Activated CD4-positive, CD25-positive, alpha-beta regulatory T cell (primary cell): ENCODE measurements around the gene GTPBP8.

ENCODE experiments used
- DNase-seq, 4 experiments: peaks; one replicate each; lab custom pipeline; 2025; lab: John Stamatoyannopoulos, UW

GTPBP8 gene

GRCh38 chr3:112990672-112991602 is at the start of gene GTPBP8:
GTPBP8 (plus strand) TSS chr3:112990984; CDS start chr3:112991000, 16 bp downstream.
- peak; percentile 57 to 66 (median 62) for DNase-seq

GRCh38 chr3:112948346-112948838 is 42.4 kb upstream of the GTPBP8 start:
- DNase-seq: no peak

- DNase-seq: no peak
Measured at GRCh38 chr3:112956351-112956750, 34.4 kb upstream of the GTPBP8 start.

- no peak for DNase-seq
Measured at GRCh38 chr3:112958811-112959560, 31.8 kb upstream of the GTPBP8 start.

GRCh38 chr3:112963683-112964082 is 27.1 kb upstream of the GTPBP8 start:
- DNase-seq: no peak

GRCh38 chr3:112965656-112966055 is 25.1 kb upstream of the GTPBP8 start:
- no peak for DNase-seq

- no peak for DNase-seq
Measured at GRCh38 chr3:112966633-112967032, 24.2 kb upstream of the GTPBP8 start.

- DNase-seq: no peak
Measured at GRCh38 chr3:112967425-112967824, 23.4 kb upstream of the GTPBP8 start.

- no peak for DNase-seq
Measured at GRCh38 chr3:112967828-112968227, 23.0 kb upstream of the GTPBP8 start.

- DNase-seq: no peak
Measured at GRCh38 chr3:112972158-112972557, 18.6 kb upstream of the GTPBP8 start.

- DNase-seq: no peak
Measured at GRCh38 chr3:112973325-112974177, 17.2 kb upstream of the GTPBP8 start.

GRCh38 chr3:112974178-112974517 is 16.6 kb upstream of the GTPBP8 start:
- no peak for DNase-seq

- no peak for DNase-seq
Measured at GRCh38 chr3:112974894-112975293, 15.9 kb upstream of the GTPBP8 start, which contains the start of gene CD200R1. CD200R1 (minus strand) TSS chr3:112975103; CDS start chr3:112974857, 246 bp downstream.

- DNase-seq: no peak
Measured at GRCh38 chr3:112976001-112976400, 14.8 kb upstream of the GTPBP8 start.

- DNase-seq: no peak
Measured at GRCh38 chr3:112976953-112977352, 13.8 kb upstream of the GTPBP8 start.

GRCh38 chr3:112979244-112979832 is 11.4 kb upstream of the GTPBP8 start:
- DNase-seq: no peak

GRCh38 chr3:112980080-112980479 is 10.7 kb upstream of the GTPBP8 start:
- DNase-seq: no peak

- DNase-seq: no peak
Measured at GRCh38 chr3:112982710-112983109, 8.1 kb upstream of the GTPBP8 start.

- no peak for DNase-seq
Measured at GRCh38 chr3:112984485-112984884, 6.3 kb upstream of the GTPBP8 start.

- no peak for DNase-seq
Measured at GRCh38 chr3:112987710-112988334, 3.0 kb upstream of the GTPBP8 start.

- no peak for DNase-seq
Measured at GRCh38 chr3:112995800-112996199, 5.0 kb downstream of the GTPBP8 start.
